ENCODE measurements around the gene CCDC192. TPM values are rescaled to one million over a fixed set of nuclear protein-coding genes. Genes with fewer than 3 reads are reported as not detected.

The CCDC192 gene
- total RNA-seq, 4 donors from 2014 or later: 1.0 to 2.3 (median 1.1) TPM; not detected in 1

DNA sequence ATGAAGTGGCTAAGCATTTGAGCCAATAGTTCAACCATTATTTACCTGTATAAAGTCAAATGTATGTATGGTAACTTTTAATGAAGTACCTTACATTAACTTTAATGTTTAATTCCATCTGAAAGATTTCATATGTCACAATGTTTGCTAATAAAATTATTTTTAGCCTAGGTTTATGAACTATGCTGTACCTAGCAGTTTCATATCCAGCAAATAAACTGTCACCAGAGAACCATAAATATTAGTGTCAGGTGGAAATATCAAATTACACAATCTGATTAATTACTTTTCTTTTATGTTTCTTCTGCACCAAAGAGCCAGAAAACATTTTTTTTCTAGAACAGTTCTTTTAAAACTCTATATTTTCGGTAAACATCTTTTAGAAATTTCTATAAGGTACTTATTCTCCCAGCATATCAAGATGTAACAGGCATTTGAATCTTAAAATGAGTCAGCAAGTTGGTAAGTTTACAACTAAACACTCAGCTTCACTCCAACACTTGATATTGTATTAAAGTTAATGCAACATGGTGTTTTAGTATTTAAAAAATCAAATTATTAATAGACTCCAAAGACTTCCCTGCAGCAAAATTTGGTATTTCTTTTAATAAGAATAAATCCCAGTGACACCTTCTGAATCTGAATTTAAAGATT, 8.5 kb upstream of the CCDC192 start:
- TF ChIP-seq, protein P1, sequence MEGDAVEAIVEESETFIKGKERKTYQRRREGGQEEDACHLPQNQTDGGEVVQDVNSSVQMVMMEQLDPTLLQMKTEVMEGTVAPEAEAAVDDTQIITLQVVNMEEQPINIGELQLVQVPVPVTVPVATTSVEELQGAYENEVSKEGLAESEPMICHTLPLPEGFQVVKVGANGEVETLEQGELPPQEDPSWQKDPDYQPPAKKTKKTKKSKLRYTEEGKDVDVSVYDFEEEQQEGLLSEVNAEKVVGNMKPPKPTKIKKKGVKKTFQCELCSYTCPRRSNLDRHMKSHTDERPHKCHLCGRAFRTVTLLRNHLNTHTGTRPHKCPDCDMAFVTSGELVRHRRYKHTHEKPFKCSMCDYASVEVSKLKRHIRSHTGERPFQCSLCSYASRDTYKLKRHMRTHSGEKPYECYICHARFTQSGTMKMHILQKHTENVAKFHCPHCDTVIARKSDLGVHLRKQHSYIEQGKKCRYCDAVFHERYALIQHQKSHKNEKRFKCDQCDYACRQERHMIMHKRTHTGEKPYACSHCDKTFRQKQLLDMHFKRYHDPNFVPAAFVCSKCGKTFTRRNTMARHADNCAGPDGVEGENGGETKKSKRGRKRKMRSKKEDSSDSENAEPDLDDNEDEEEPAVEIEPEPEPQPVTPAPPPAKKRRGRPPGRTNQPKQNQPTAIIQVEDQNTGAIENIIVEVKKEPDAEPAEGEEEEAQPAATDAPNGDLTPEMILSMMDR (IDR thresholded peaks at IDR 0.05; ENCODE audit: low read depth): no peak

DNA sequence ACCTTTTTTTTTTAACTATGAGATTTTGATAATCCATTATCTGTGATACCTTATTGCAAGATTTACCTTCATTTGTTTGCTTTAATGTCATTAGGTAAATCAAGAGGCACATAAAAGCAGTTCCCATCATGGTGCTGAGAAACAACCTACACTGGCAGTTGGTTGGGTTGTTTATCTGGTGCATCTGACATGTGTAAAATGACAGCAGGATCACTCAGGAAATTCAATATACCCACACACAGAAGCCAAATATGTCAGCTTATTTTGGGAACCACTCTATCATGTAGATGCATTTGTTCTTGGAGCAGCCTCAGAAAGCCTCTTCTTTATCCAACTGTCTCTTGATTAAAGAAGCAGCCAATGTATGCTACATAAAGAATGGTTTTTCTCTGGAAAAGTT, 7.8 kb upstream of the CCDC192 start:
- TF ChIP-seq, protein P1 (IDR thresholded peaks at IDR 0.05; ENCODE audit: low read depth): no peak

DNA sequence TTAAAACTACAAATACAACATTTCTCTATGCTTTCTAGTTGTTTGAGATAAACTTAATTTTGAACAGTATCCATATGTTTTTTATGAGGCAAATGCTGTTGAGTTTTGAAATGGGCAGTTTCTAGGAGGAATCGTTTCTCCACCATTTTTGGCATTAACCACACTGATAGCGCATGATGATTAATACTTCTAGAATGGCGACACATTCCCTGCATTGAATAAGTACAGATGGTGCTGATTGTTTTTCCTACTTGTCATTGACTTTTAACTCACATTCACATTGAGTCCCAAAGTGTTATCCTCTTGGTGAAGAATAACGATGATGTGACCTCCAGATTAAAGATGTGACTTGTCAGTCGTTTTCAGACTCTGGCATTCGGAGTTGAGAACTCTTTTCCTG, 6.5 kb upstream of the CCDC192 start:
- TF ChIP-seq, protein P1 (IDR thresholded peaks at IDR 0.05; ENCODE audit: low read depth): no peak

DNA sequence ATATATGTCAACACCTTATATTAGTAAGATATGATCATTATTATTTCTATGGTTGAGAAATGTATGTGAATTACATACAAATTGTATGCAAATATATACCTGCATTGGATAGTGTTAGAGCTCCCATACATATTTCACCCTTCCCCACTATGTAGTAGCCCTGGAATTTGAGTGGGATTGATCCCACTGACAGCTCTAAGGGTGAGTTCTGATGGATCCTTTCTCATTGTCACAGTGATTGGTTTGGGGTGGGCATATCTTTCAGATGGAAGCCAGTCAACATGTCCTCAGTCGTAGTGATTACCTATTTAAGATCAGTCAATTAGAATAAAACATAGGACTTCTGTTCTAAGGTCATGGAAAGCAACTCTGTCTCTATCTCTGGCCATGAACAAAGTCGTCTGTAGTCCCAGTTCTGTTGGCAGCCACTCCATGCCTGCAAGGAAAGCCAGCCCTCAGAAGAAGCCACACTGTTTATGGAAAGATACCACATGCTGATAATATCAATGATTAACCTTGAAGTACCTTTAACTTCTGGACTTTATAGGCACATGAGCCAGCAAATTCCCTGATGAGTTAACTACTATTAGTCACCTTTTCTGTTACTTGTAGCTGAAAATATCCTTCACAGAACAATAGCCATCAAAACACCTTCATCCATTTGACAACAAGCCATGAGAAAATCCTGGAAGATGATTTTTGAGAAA, 5.1 kb upstream of the CCDC192 start:
- TF ChIP-seq, protein P1 (IDR thresholded peaks at IDR 0.05; ENCODE audit: low read depth): no peak

DNA sequence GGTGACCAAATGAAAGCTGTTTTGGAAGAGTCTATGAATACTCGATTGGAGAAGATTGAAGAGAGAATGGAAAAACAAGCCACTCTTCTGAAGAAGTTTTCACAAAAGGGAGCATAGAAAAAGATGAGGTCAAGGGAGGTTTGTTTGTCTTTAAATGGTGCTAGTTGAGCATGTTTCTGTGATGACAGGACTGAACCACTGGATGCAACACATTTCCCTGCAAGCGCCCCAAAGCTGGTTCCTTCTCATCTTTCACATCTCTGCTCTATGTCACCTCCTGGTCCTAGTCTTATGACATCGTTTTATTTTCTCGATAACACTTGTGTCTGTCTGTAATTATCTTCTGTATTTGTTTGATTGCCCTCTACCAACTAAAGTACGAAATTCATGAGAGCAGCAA, 3.8 kb upstream of the CCDC192 start:
- TF ChIP-seq, protein P1 (IDR thresholded peaks at IDR 0.05; ENCODE audit: low read depth): no peak

DNA sequence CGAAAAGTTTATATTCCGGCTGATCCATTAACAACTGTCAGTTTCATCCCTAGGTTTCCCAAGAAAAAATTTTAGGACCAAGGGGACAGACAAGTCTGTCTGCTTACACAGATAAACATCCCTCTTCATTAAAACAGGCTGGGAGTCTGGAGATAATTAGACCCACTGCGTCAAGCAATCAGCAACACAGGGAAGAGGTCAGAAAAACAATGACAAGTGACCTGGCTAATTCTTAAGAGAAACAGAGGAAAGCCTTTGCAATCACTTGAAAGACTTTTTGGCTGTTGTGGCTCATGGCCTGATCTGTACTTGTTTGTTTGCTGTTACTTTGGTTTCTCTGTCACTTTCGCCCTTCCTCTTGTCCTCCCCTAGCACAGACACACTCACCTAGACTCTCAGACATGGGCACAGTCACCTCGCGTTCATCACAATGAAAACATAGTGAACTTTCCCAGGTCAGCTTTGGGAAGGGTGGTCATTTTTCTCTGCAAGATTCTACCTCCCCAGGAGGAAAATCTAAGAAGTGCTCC, 2.9 kb upstream of the CCDC192 start:
- TF ChIP-seq, protein P1 (IDR thresholded peaks at IDR 0.05; ENCODE audit: low read depth): no peak

DNA sequence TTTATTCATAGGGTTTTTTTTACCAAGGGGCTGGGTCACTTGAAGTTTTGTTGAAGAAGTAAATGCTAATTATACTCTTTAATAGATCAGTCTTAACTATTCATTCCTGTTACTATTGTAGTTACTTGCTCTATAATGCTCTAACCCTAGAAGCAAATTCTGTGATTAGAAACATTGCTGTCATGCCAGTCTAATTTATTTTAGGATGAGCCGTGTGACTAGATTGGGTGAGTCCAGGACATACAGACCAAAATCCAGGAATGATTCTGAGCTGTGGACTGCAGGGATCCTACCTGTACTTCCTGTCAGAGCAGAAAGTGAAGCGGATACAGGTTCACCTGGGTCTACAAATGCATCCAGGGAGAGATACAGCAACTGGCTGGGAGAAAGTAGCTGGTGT, 757 bp upstream of the CCDC192 start:
- TF ChIP-seq, protein P1 (IDR thresholded peaks at IDR 0.05; ENCODE audit: low read depth): no peak
